NCI-H128 (cell line): ENCODE data around the gene CCDC192.
"Not testable (repeated sequence)": the region's sequence is repeated elsewhere in the genome, so short reads cannot be mapped to it uniquely, and the experiment has no call there.

ENCODE experiments used
- DNase-seq: peaks from one replicate; lab custom pipeline; 2025; ENCODE audit not compliant: unreplicated experiment; lab: John Stamatoyannopoulos, UW

CCDC192 gene

GRCh38 chr5:127839496-127840197 lies 136.5 kb downstream of the CCDC192 start:
- no peak for DNase-seq

GRCh38 chr5:127840198-127840524 lies 137.0 kb downstream of the CCDC192 start:
- DNase-seq = no peak

GRCh38 chr5:127840809-127841208 lies 137.6 kb downstream of the CCDC192 start:
- no peak for DNase-seq

GRCh38 chr5:127844581-127845021 lies 141.4 kb downstream of the CCDC192 start:
- DNase-seq = no peak

- no peak for DNase-seq
These were observed 143.7 kb downstream of the CCDC192 start for GRCh38 chr5:127846884-127847283.

GRCh38 chr5:127847641-127848040 lies 144.4 kb downstream of the CCDC192 start:
- DNase-seq = not testable (repeated sequence)

GRCh38 chr5:127848098-127848497 lies 144.9 kb downstream of the CCDC192 start:
- DNase-seq = no peak

GRCh38 chr5:127849408-127849807 lies 146.2 kb downstream of the CCDC192 start:
- no peak for DNase-seq

GRCh38 chr5:127849891-127850290 lies 146.7 kb downstream of the CCDC192 start:
- no peak for DNase-seq

- no peak for DNase-seq
These were observed 148.8 kb downstream of the CCDC192 start for GRCh38 chr5:127851964-127852363.

- DNase-seq = no peak
These were observed 151.3 kb downstream of the CCDC192 start for GRCh38 chr5:127854520-127854919.

GRCh38 chr5:127856292-127856691 lies 153.1 kb downstream of the CCDC192 start:
- DNase-seq = no peak

- DNase-seq = no peak
These were observed 155.1 kb downstream of the CCDC192 start for GRCh38 chr5:127858116-127858784.

- no peak for DNase-seq
These were observed 157.1 kb downstream of the CCDC192 start for GRCh38 chr5:127860291-127860690.

GRCh38 chr5:127863161-127863560 lies 160.0 kb downstream of the CCDC192 start:
- DNase-seq = no peak

GRCh38 chr5:127863610-127864395 lies 160.6 kb downstream of the CCDC192 start:
- no peak for DNase-seq

GRCh38 chr5:127864511-127864910 lies 161.3 kb downstream of the CCDC192 start:
- no peak for DNase-seq

- no peak for DNase-seq
These were observed 162.1 kb downstream of the CCDC192 start for GRCh38 chr5:127865273-127865672.

GRCh38 chr5:127867022-127867783 lies 164.0 kb downstream of the CCDC192 start:
- no peak for DNase-seq

GRCh38 chr5:127870914-127871313 lies 167.7 kb downstream of the CCDC192 start:
- DNase-seq = no peak

- DNase-seq = no peak
These were observed 168.4 kb downstream of the CCDC192 start for GRCh38 chr5:127871503-127872153.
